CD14-positive monocyte (primary cell): ENCODE data around the gene ARL13B. TPM values are rescaled to one million over a fixed set of nuclear protein-coding genes. Genes with fewer than 3 reads are reported as not detected.

Experiments
- DNase-seq, 3 donors: peaks; one replicate each; pipeline ENCODE4 v3.0.0-alpha.2; 2011 to 2022
- H2AFZ ChIP-seq: 2 replicates; pipeline ENCODE4 v1.6.0; 2012; ENCODE audit warnings: mild to moderate bottlenecking, low read depth, low read length, inconsistent platforms; ENCODE audit not compliant: insufficient read depth, poor library complexity, severe bottlenecking
- H3K27ac ChIP-seq, 2 donors: 1 replicate in 1 of 2; 2 replicates in 1 of 2; pipeline ENCODE4 v1.5.1; 2012 to 2013; ENCODE audit warnings: low read length in 2 of 2, control low read depth in 1 of 2, inconsistent platforms in 1 of 2, low read depth in 1 of 2, mild to moderate bottlenecking in 1 of 2
- H3K27me3 ChIP-seq, 2 donors: one replicate each; pipeline versions ENCODE4 v1.6.0 to v1.6.1; 2011 to 2013; ENCODE audit warnings: low read length in 2 of 2; ENCODE audit not compliant: control insufficient read depth in 2 of 2, insufficient read depth in 2 of 2
- H3K36me3 ChIP-seq, 2 donors: replicated peaks in 1 of 2; 1 replicate in 1 of 2; 2 replicates in 1 of 2; pipeline versions ENCODE4 v1.5.1 to v1.6.1; 2012 to 2013; ENCODE audit warnings: low read length in 2 of 2, control low read depth in 1 of 2, inconsistent platforms in 1 of 2, mild to moderate bottlenecking in 1 of 2; ENCODE audit not compliant: insufficient read depth in 2 of 2, control insufficient read depth in 1 of 2
- H3K4me1 ChIP-seq, 2 donors: 1 replicate in 1 of 2; 2 replicates in 1 of 2; pipeline versions ENCODE4 v1.5.1 to v1.6.1; 2012 to 2013; ENCODE audit warnings: low read length in 2 of 2, control low read depth in 1 of 2, inconsistent platforms in 1 of 2, mild to moderate bottlenecking in 1 of 2, moderate library complexity in 1 of 2; ENCODE audit not compliant: insufficient read depth in 2 of 2, control insufficient read depth in 1 of 2
- H3K4me2 ChIP-seq: replicated peaks from 2 replicates; pipeline ENCODE3; 2012; ENCODE audit warnings: low read length, moderate library complexity, mild to moderate bottlenecking; ENCODE audit not compliant: poor library complexity, severe bottlenecking; ENCODE audit errors: extremely low read depth
- H3K4me3 ChIP-seq, 3 experiments: fragments of 200-600 bp in 1 of 3; sonication (generic) in 1 of 3; replicated peaks in 1 of 3; 1 replicate in 2 of 3; 2 replicates in 1 of 3; pipeline ENCODE4 v1.5.1; 2011 to 2013; ENCODE audit warnings: low read length in 3 of 3, mild to moderate bottlenecking in 3 of 3, control low read depth in 2 of 3, low read depth in 2 of 3, inconsistent platforms in 1 of 3, moderate library complexity in 1 of 3
- H3K79me2 ChIP-seq: 2 replicates; pipeline ENCODE4 v1.6.0; 2012; ENCODE audit warnings: mild to moderate bottlenecking, control low read depth, inconsistent platforms, low read length, moderate library complexity; ENCODE audit not compliant: insufficient read depth
- H3K9ac ChIP-seq: 2 replicates; pipeline ENCODE4 v1.6.0; 2017; ENCODE audit warnings: low read length, mild to moderate bottlenecking; ENCODE audit not compliant: insufficient read depth, poor library complexity, severe bottlenecking
- H3K9me3 ChIP-seq, 2 donors: replicated peaks in 1 of 2; 1 replicate in 1 of 2; 2 replicates in 1 of 2; pipeline versions ENCODE4 v1.5.1 to v1.6.1; 2012 to 2013; ENCODE audit warnings: low read length in 2 of 2, control low read depth in 1 of 2; ENCODE audit not compliant: control insufficient read depth in 1 of 2, insufficient read depth in 1 of 2
- H4K20me1 ChIP-seq: 2 replicates; pipeline ENCODE4 v1.6.0; 2012; ENCODE audit warnings: mild to moderate bottlenecking, low read length, control low read depth, moderate library complexity; ENCODE audit not compliant: insufficient read depth
- H3K27ac Mint-ChIP-seq, 7 donors: one replicate each; pipeline ENCODE4 v1.8.0; 2020; ENCODE audit warnings: mild to moderate bottlenecking in 7 of 7, mixed read lengths in 7 of 7, moderate library complexity in 6 of 7, inconsistent platforms in 2 of 7
- H3K27me3 Mint-ChIP-seq, 3 donors: one replicate each; pipeline ENCODE4 v1.8.0; 2021 to 2022; ENCODE audit warnings: low read depth in 3 of 3, mild to moderate bottlenecking in 3 of 3, mixed read lengths in 3 of 3, moderate library complexity in 3 of 3, inconsistent platforms in 1 of 3
- H3K36me3 Mint-ChIP-seq, 2 donors: one replicate each; pipeline ENCODE4 v1.8.0; 2020; ENCODE audit warnings: mixed read lengths in 2 of 2, inconsistent platforms in 1 of 2, mild to moderate bottlenecking in 1 of 2
- H3K4me1 Mint-ChIP-seq: one replicate; pipeline ENCODE4 v1.8.0; 2020; ENCODE audit warnings: mild to moderate bottlenecking, mixed read lengths
- H3K4me3 Mint-ChIP-seq, 2 donors: one replicate each; pipeline ENCODE4 v1.8.0; 2020; ENCODE audit warnings: mild to moderate bottlenecking in 2 of 2, mixed read lengths in 2 of 2, moderate library complexity in 1 of 2
- H3K9me3 Mint-ChIP-seq, 7 donors: one replicate each; pipeline ENCODE4 v1.8.0; 2020 to 2022; ENCODE audit warnings: mixed read lengths in 7 of 7, mild to moderate bottlenecking in 6 of 7, moderate library complexity in 6 of 7, inconsistent platforms in 2 of 7
- CTCF ChIP-seq: fragments of 200-600 bp; IDR thresholded peaks from one replicate; pipeline ENCODE4 v1.8.0; 2022; ENCODE audit warnings: antibody characterized with exemption, mild to moderate bottlenecking
- WGBS: methylation state at CpG from one replicate; pipeline ENCODE4 v1.1.5; 2013; ENCODE audit warnings: missing lambda C conversion rate; ENCODE audit not compliant: insufficient coverage; 5-methylcytosine and 5-hydroxymethylcytosine counted together
- intact Hi-C, 2 donors: fragments of 100-400 bp; cut with micrococcal nuclease; formaldehyde crosslinking; loops; one replicate each; pipeline versions ENCODE4 v1.15.0 to v1.15.1; 2023
- polyA plus RNA-seq, 3 donors: library from polyadenylated mRNA; depleted of rRNA in 1 of 3; unstranded in 2 of 3; stranded (reverse) in 1 of 3; fragments of 300-500 nt in 2 of 3; fragments of >200 nt in 1 of 3; fragmentation: Illumina TruSeq in 2 of 3; gene quantifications; 1 replicate in 2 of 3; 2 replicates in 1 of 3; pipeline ENCODE4 v1.2.3, GENCODE V29; 2012 to 2021

ARL13B gene
- polyA plus RNA-seq, 3 donors: 0.97 to 3.8 (median 3.0) TPM

- no peaks in the 10 kb centered on the region for H3K4me1 Mint-ChIP-seq
- no peaks in the 10 kb centered on the region for H3K79me2 ChIP-seq
- intact Hi-C loops: no loop called here
- no peak overlapping the region for H3K27ac ChIP-seq
- no peak overlapping the region for H3K4me3 Mint-ChIP-seq
- H3K4me3 ChIP-seq: no peak overlapping the region
- H3K27me3 Mint-ChIP-seq: no peaks in the 10 kb centered on the region
- no peaks in the 10 kb centered on the region for H4K20me1 ChIP-seq
- WGBS: no CpG with 5 or more reads among the region's 2 CpGs
- H3K4me1 ChIP-seq: no peaks in the 10 kb centered on the region
- H3K27me3 ChIP-seq: no peaks in the 10 kb centered on the region
- peaks cover 6 to 25% of the 10 kb centered on the region in 2 donors for H3K36me3 Mint-ChIP-seq
- H3K4me2 ChIP-seq: no peak overlapping the region
- peaks cover 0 to 13% of the 10 kb centered on the region in 2 donors for H3K9me3 ChIP-seq
- TF ChIP-seq CTCF: no peak
- no peak overlapping the region for H3K9ac ChIP-seq
- peaks cover 0 to 4% of the 10 kb centered on the region in 2 donors for H3K36me3 ChIP-seq
- H2AFZ ChIP-seq: no peak overlapping the region
- no peak for DNase-seq
- H3K27ac Mint-ChIP-seq: no peak overlapping the region
- peaks cover 5 to 22% (median 14%) of the 10 kb centered on the region in 7 donors for H3K9me3 Mint-ChIP-seq
Measured at GRCh38 chr3:94046533-94046932, 66.6 kb downstream of the ARL13B start.

- H3K79me2 ChIP-seq: no peaks in the 10 kb centered on the region
- intact Hi-C loops: no loop called here
- H3K27me3 ChIP-seq: no peaks in the 10 kb centered on the region
- no peaks in the 10 kb centered on the region for H3K4me1 ChIP-seq
- Mint-ChIP-seq H3K27ac (no peak overlapping the region), H3K9me3 (peaks cover 3 to 15% (median 7%) of the 10 kb centered on the region in 7 donors), H3K4me1 (no peaks in the 10 kb centered on the region), H3K4me3 (no peak overlapping the region), H3K27me3 (no peaks in the 10 kb centered on the region), H3K36me3 (peaks cover 6 to 16% of the 10 kb centered on the region in 2 donors)
- no peak overlapping the region for H3K4me3 ChIP-seq
- H3K36me3 ChIP-seq: peaks cover 0 to 3% of the 10 kb centered on the region in 2 donors
- no peak overlapping the region for H3K9ac ChIP-seq
- no peak overlapping the region for H3K27ac ChIP-seq
- TF ChIP-seq CTCF: no peak
- no peak overlapping the region for H2AFZ ChIP-seq
- H3K9me3 ChIP-seq: peaks cover 0 to 6% of the 10 kb centered on the region in 2 donors
- WGBS: no CpG with 5 or more reads among the region's 2 CpGs
- H4K20me1 ChIP-seq: no peaks in the 10 kb centered on the region
- DNase-seq: no peak
- no peak overlapping the region for H3K4me2 ChIP-seq
Measured at GRCh38 chr3:94049267-94049666, 69.3 kb downstream of the ARL13B start.
